ENCODE measurements around the gene CSNK1G1.
A peak's percentile ranks its signal among the peaks of the same experiment; 100 is the strongest.
"Not testable (repeated sequence)": the region's sequence is repeated elsewhere in the genome, so short reads cannot be mapped to it uniquely, and the experiment has no call there.

The CSNK1G1 gene

GRCh38 chr15:64274341-64274950 lies 81.5 kb downstream of the CSNK1G1 start:
- H3K27ac ChIP-seq (ENCODE audit: low read depth, low read length), result no peak overlapping the region
- no peaks in the 10 kb centered on the region for H3K9me3 ChIP-seq (ENCODE audit: control insufficient read depth in 1 of 2, low read length in 2 of 2)
- H3K4me3 ChIP-seq (ENCODE audit: low read depth in 1 of 2, low read length in 2 of 2), result no peak overlapping the region
- peaks cover 0 to 4% of the 10 kb centered on the region in 2 donors for H3K4me1 ChIP-seq (ENCODE audit: control insufficient read depth in 1 of 2, insufficient read depth in 2 of 2, low read length in 2 of 2)
- no peaks in the 10 kb centered on the region for H3K36me3 ChIP-seq (ENCODE audit: control insufficient read depth in 1 of 2, insufficient read depth in 2 of 2, low read length in 2 of 2)
- H3K27me3 ChIP-seq (ENCODE audit: control insufficient read depth in 1 of 2, insufficient read depth in 2 of 2, low read length in 2 of 2), result no peaks in the 10 kb centered on the region
- no peak overlapping the region for H3K9ac ChIP-seq (ENCODE audit: low read depth in 1 of 2, low read length in 2 of 2)

- H3K4me3 ChIP-seq (ENCODE audit: low read depth in 1 of 2, low read length in 2 of 2), result no peak overlapping the region
- H3K9me3 ChIP-seq (ENCODE audit: control insufficient read depth in 1 of 2, low read length in 2 of 2), result peaks cover 0 to 3% of the 10 kb centered on the region in 2 donors
- H3K27ac ChIP-seq (ENCODE audit: low read depth, low read length), result no peak overlapping the region
- no peaks in the 10 kb centered on the region for H3K36me3 ChIP-seq (ENCODE audit: control insufficient read depth in 1 of 2, insufficient read depth in 2 of 2, low read length in 2 of 2)
- H3K9ac ChIP-seq (ENCODE audit: low read depth in 1 of 2, low read length in 2 of 2), result no peak overlapping the region
- H3K4me1 ChIP-seq (ENCODE audit: control insufficient read depth in 1 of 2, insufficient read depth in 2 of 2, low read length in 2 of 2), result no peaks in the 10 kb centered on the region
- no peaks in the 10 kb centered on the region for H3K27me3 ChIP-seq (ENCODE audit: control insufficient read depth in 1 of 2, insufficient read depth in 2 of 2, low read length in 2 of 2)
These were observed 88.5 kb downstream of the CSNK1G1 start for GRCh38 chr15:64267331-64267973.

- H3K4me3 ChIP-seq (ENCODE audit: low read depth in 1 of 2, low read length in 2 of 2); H3K9me3 ChIP-seq (ENCODE audit: control insufficient read depth in 1 of 2, low read length in 2 of 2); H3K36me3 ChIP-seq (ENCODE audit: control insufficient read depth in 1 of 2, insufficient read depth in 2 of 2, low read length in 2 of 2); H3K27me3 ChIP-seq (ENCODE audit: control insufficient read depth in 1 of 2, insufficient read depth in 2 of 2, low read length in 2 of 2); H3K4me1 ChIP-seq (ENCODE audit: control insufficient read depth in 1 of 2, insufficient read depth in 2 of 2, low read length in 2 of 2); H3K27ac ChIP-seq (ENCODE audit: low read depth, low read length); H3K9ac ChIP-seq (ENCODE audit: low read depth in 1 of 2, low read length in 2 of 2): not testable (repeated sequence)
These were observed 90.8 kb downstream of the CSNK1G1 start for GRCh38 chr15:64265188-64265587.

- H3K4me3 ChIP-seq (ENCODE audit: low read depth in 1 of 2, low read length in 2 of 2), result no peak overlapping the region
- H3K9ac ChIP-seq (ENCODE audit: low read depth in 1 of 2, low read length in 2 of 2), result no peak overlapping the region
- H3K36me3 ChIP-seq (ENCODE audit: control insufficient read depth in 1 of 2, insufficient read depth in 2 of 2, low read length in 2 of 2), result no peaks in the 10 kb centered on the region
- no peak overlapping the region for H3K27ac ChIP-seq (ENCODE audit: low read depth, low read length)
- H3K27me3 ChIP-seq (ENCODE audit: control insufficient read depth in 1 of 2, insufficient read depth in 2 of 2, low read length in 2 of 2), result no peaks in the 10 kb centered on the region
- H3K4me1 ChIP-seq (ENCODE audit: control insufficient read depth in 1 of 2, insufficient read depth in 2 of 2, low read length in 2 of 2), result peaks cover 0 to 6% of the 10 kb centered on the region in 2 donors
- H3K9me3 ChIP-seq (ENCODE audit: control insufficient read depth in 1 of 2, low read length in 2 of 2), result peaks cover 0 to 3% of the 10 kb centered on the region in 2 donors
These were observed 91.5 kb downstream of the CSNK1G1 start for GRCh38 chr15:64264502-64264901.

- Histone ChIP-seq H3K9me3 (ENCODE audit: control insufficient read depth in 1 of 2, low read length in 2 of 2) (peaks cover 0 to 3% of the 10 kb centered on the region in 2 donors), H3K27ac (ENCODE audit: low read depth, low read length) (no peak overlapping the region), H3K36me3 (ENCODE audit: control insufficient read depth in 1 of 2, insufficient read depth in 2 of 2, low read length in 2 of 2) (no peaks in the 10 kb centered on the region)
These were observed 92.4 kb downstream of the CSNK1G1 start for GRCh38 chr15:64263567-64263966.

GRCh38 chr15:64256051-64256450 lies 99.9 kb downstream of the CSNK1G1 start:
- no peaks in the 10 kb centered on the region for H3K9me3 ChIP-seq (ENCODE audit: control insufficient read depth in 1 of 2, low read length in 2 of 2)
- no peak overlapping the region for H3K4me3 ChIP-seq (ENCODE audit: low read depth in 1 of 2, low read length in 2 of 2)
- H3K4me1 ChIP-seq (ENCODE audit: control insufficient read depth in 1 of 2, insufficient read depth in 2 of 2, low read length in 2 of 2), result no peaks in the 10 kb centered on the region
- no peak overlapping the region for H3K9ac ChIP-seq (ENCODE audit: low read depth in 1 of 2, low read length in 2 of 2)
- no peaks in the 10 kb centered on the region for H3K36me3 ChIP-seq (ENCODE audit: control insufficient read depth in 1 of 2, insufficient read depth in 2 of 2, low read length in 2 of 2)
- H3K27me3 ChIP-seq (ENCODE audit: control insufficient read depth in 1 of 2, insufficient read depth in 2 of 2, low read length in 2 of 2), result no peaks in the 10 kb centered on the region
- no peak overlapping the region for H3K27ac ChIP-seq (ENCODE audit: low read depth, low read length)

More at GRCh38 chr15:64263567-64263966, 92.4 kb downstream of the CSNK1G1 start:
- Histone ChIP-seq H3K4me1 (ENCODE audit: control insufficient read depth in 1 of 2, insufficient read depth in 2 of 2, low read length in 2 of 2) (peaks cover 0 to 6% of the 10 kb centered on the region in 2 donors), H3K27me3 (ENCODE audit: control insufficient read depth in 1 of 2, insufficient read depth in 2 of 2, low read length in 2 of 2) (no peaks in the 10 kb centered on the region), H3K9ac (ENCODE audit: low read depth in 1 of 2, low read length in 2 of 2) (no peak overlapping the region), H3K4me3 (ENCODE audit: low read depth in 1 of 2, low read length in 2 of 2) (no peak overlapping the region)

- Histone ChIP-seq H3K36me3 (ENCODE audit: control insufficient read depth in 1 of 2, insufficient read depth in 2 of 2, low read length in 2 of 2) (no peaks in the 10 kb centered on the region), H3K9ac (ENCODE audit: low read depth in 1 of 2, low read length in 2 of 2) (no peak overlapping the region), H3K27me3 (ENCODE audit: control insufficient read depth in 1 of 2, insufficient read depth in 2 of 2, low read length in 2 of 2) (no peaks in the 10 kb centered on the region), H3K4me1 (ENCODE audit: control insufficient read depth in 1 of 2, insufficient read depth in 2 of 2, low read length in 2 of 2) (peaks cover 23 to 32% of the 10 kb centered on the region in 2 donors), H3K27ac (ENCODE audit: low read depth, low read length) (no peak overlapping the region), H3K4me3 (ENCODE audit: low read depth in 1 of 2, low read length in 2 of 2) (no peak overlapping the region), H3K9me3 (ENCODE audit: control insufficient read depth in 1 of 2, low read length in 2 of 2) (no peaks in the 10 kb centered on the region)
These were observed 104.3 kb downstream of the CSNK1G1 start for GRCh38 chr15:64251658-64252057.

- Histone ChIP-seq H3K9ac (ENCODE audit: low read depth in 1 of 2, low read length in 2 of 2) (no peak overlapping the region), H3K4me1 (ENCODE audit: control insufficient read depth in 1 of 2, insufficient read depth in 2 of 2, low read length in 2 of 2) (peaks cover 25 to 32% of the 10 kb centered on the region in 2 donors), H3K27ac (ENCODE audit: low read depth, low read length) (no peak overlapping the region), H3K4me3 (ENCODE audit: low read depth in 1 of 2, low read length in 2 of 2) (no peak overlapping the region), H3K9me3 (ENCODE audit: control insufficient read depth in 1 of 2, low read length in 2 of 2) (no peaks in the 10 kb centered on the region), H3K36me3 (ENCODE audit: control insufficient read depth in 1 of 2, insufficient read depth in 2 of 2, low read length in 2 of 2) (no peaks in the 10 kb centered on the region), H3K27me3 (ENCODE audit: control insufficient read depth in 1 of 2, insufficient read depth in 2 of 2, low read length in 2 of 2) (no peaks in the 10 kb centered on the region)
These were observed 104.9 kb downstream of the CSNK1G1 start for GRCh38 chr15:64251121-64251520.

- Histone ChIP-seq H3K27ac (ENCODE audit: low read depth, low read length) (peak overlapping the region; percentile 5), H3K4me3 (ENCODE audit: low read depth in 1 of 2, low read length in 2 of 2) (no peak overlapping the region), H3K9ac (ENCODE audit: low read depth in 1 of 2, low read length in 2 of 2) (no peak overlapping the region)
These were observed 105.9 kb downstream of the CSNK1G1 start for GRCh38 chr15:64249883-64250575.

GRCh38 chr15:64249406-64249805 lies 106.6 kb downstream of the CSNK1G1 start:
- peak overlapping the region; percentile 5 for H3K27ac ChIP-seq (ENCODE audit: low read depth, low read length)
- H3K9me3 ChIP-seq (ENCODE audit: control insufficient read depth in 1 of 2, low read length in 2 of 2), result no peaks in the 10 kb centered on the region
- no peaks in the 10 kb centered on the region for H3K27me3 ChIP-seq (ENCODE audit: control insufficient read depth in 1 of 2, insufficient read depth in 2 of 2, low read length in 2 of 2)
- no peak overlapping the region for H3K4me3 ChIP-seq (ENCODE audit: low read depth in 1 of 2, low read length in 2 of 2)
- peaks cover 25 to 32% of the 10 kb centered on the region in 2 donors for H3K4me1 ChIP-seq (ENCODE audit: control insufficient read depth in 1 of 2, insufficient read depth in 2 of 2, low read length in 2 of 2)
- no peak overlapping the region for H3K9ac ChIP-seq (ENCODE audit: low read depth in 1 of 2, low read length in 2 of 2)
- no peaks in the 10 kb centered on the region for H3K36me3 ChIP-seq (ENCODE audit: control insufficient read depth in 1 of 2, insufficient read depth in 2 of 2, low read length in 2 of 2)

More at GRCh38 chr15:64249883-64250575, 105.9 kb downstream of the CSNK1G1 start:
- no peaks in the 10 kb centered on the region for H3K27me3 ChIP-seq (ENCODE audit: control insufficient read depth in 1 of 2, insufficient read depth in 2 of 2, low read length in 2 of 2)
- peaks cover 25 to 32% of the 10 kb centered on the region in 2 donors for H3K4me1 ChIP-seq (ENCODE audit: control insufficient read depth in 1 of 2, insufficient read depth in 2 of 2, low read length in 2 of 2)
- H3K36me3 ChIP-seq (ENCODE audit: control insufficient read depth in 1 of 2, insufficient read depth in 2 of 2, low read length in 2 of 2), result no peaks in the 10 kb centered on the region
- H3K9me3 ChIP-seq (ENCODE audit: control insufficient read depth in 1 of 2, low read length in 2 of 2), result no peaks in the 10 kb centered on the region
